Measurements from ENCODE around the gene NTN4. TPM values are rescaled to one million over a fixed set of nuclear protein-coding genes. Genes with fewer than 3 reads are reported as not detected.

NTN4 gene
- total RNA-seq, 1 donor from 2014 or later, result not detected

DNA sequence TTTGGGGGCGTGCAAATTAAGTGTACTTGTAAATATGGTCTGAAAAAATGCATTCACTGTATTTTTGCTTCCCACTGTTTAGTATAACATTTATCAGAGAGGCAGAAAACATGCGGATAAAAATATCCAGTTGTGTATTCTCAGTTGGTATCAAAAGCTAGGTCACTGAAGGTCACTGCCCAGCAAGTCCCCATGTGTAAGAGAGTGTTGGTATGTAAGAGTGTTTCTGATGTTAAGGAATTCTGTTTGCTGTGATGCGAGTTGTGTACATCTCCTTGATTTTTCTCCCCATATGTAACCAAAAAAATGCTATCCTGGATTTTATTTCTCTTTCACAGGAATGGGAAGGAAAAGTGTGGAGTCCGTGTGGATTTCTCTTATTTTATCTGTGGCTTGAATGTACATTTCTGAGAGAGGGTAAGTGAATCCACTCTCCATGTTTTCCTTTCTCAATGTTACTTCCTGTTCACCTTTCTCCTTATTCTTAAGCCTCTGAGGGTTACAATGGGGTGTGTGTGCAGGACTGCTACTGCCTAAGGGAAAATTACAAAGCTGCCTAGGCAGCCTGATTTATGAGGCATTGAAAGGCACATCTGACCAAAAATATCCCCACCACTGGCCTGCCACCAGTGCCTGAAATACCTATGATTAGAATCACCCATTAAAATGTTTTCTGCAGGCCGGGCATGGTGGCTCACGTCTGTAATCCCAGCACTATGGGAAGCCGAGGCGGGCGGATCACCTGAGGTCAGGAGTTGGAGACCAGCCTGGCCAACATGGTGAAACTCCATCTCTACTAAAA is 141.4 kb downstream of the NTN4 start:
- Mint-ChIP-seq H3K27me3 (ENCODE audit: low read depth) (no peaks in the 10 kb centered on the region), H3K4me1 (ENCODE audit: low read depth) (no peaks in the 10 kb centered on the region), H3K9me3 (peaks cover under 1% of the 10 kb centered on the region), H3K4me3 (ENCODE audit: low read depth) (no peak overlapping the region), H3K36me3 (ENCODE audit: low read depth) (no peaks in the 10 kb centered on the region), H3K27ac (no peak overlapping the region)
- intact Hi-C loops (cut with micrococcal nuclease), result no loop called here
- no peak for DNase-seq (ENCODE audit: low spot score)

GRCh38 chr12:95646781-95647190 is 143.8 kb downstream of the NTN4 start:
- intact Hi-C loops (cut with micrococcal nuclease), result no loop called here
- Mint-ChIP-seq H3K36me3 (ENCODE audit: low read depth) (no peaks in the 10 kb centered on the region), H3K27ac (no peak overlapping the region), H3K4me1 (ENCODE audit: low read depth) (no peaks in the 10 kb centered on the region), H3K4me3 (ENCODE audit: low read depth) (no peak overlapping the region), H3K27me3 (ENCODE audit: low read depth) (no peaks in the 10 kb centered on the region), H3K9me3 (no peaks in the 10 kb centered on the region)
- no peak for DNase-seq (ENCODE audit: low spot score)

- H3K4me1 Mint-ChIP-seq (ENCODE audit: low read depth), result no peaks in the 10 kb centered on the region
- no peaks in the 10 kb centered on the region for H3K9me3 Mint-ChIP-seq
- no peaks in the 10 kb centered on the region for H3K27me3 Mint-ChIP-seq (ENCODE audit: low read depth)
- intact Hi-C loops (cut with micrococcal nuclease), result no loop called here
- H3K4me3 Mint-ChIP-seq (ENCODE audit: low read depth), result no peak overlapping the region
- H3K36me3 Mint-ChIP-seq (ENCODE audit: low read depth), result no peaks in the 10 kb centered on the region
- no peak for DNase-seq (ENCODE audit: low spot score)
- H3K27ac Mint-ChIP-seq, result no peak overlapping the region
Observed at GRCh38 chr12:95643256-95643655, 147.3 kb downstream of the NTN4 start.

DNA sequence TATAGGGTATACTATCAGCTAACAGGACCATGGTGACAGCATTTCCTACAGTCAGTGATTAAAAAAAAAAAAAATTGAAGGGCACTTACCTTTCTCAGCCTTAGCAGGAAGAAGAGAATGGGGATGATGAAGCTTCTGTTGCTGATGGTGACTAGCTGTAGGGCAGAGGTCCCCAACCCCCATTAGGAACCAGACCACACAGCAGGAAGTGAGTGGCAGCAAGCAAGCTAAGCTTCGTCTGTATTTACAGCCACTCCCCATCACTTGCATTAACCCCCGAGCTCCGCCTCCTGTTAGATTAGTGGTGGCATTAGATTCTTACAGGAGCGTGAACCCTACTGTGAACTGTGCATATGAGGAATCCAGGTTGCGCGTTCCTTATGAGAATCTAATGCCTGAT is 148.0 kb downstream of the NTN4 start:
- Mint-ChIP-seq H3K27ac (no peak overlapping the region), H3K36me3 (ENCODE audit: low read depth) (no peaks in the 10 kb centered on the region), H3K4me1 (ENCODE audit: low read depth) (no peaks in the 10 kb centered on the region), H3K27me3 (ENCODE audit: low read depth) (no peaks in the 10 kb centered on the region), H3K4me3 (ENCODE audit: low read depth) (no peak overlapping the region), H3K9me3 (no peaks in the 10 kb centered on the region)
- no peak for DNase-seq (ENCODE audit: low spot score)
- intact Hi-C loops (cut with micrococcal nuclease), result no loop called here

- no peak for DNase-seq (ENCODE audit: low spot score)
- no peaks in the 10 kb centered on the region for H3K27me3 Mint-ChIP-seq (ENCODE audit: low read depth)
- H3K36me3 Mint-ChIP-seq (ENCODE audit: low read depth), result no peaks in the 10 kb centered on the region
- H3K4me3 Mint-ChIP-seq (ENCODE audit: low read depth), result no peak overlapping the region
- H3K4me1 Mint-ChIP-seq (ENCODE audit: low read depth), result no peaks in the 10 kb centered on the region
- intact Hi-C loops (cut with micrococcal nuclease), result no loop called here
- no peak overlapping the region for H3K27ac Mint-ChIP-seq
- H3K9me3 Mint-ChIP-seq, result no peaks in the 10 kb centered on the region
Observed at GRCh38 chr12:95641299-95641952, 149.1 kb downstream of the NTN4 start.

- DNase-seq (ENCODE audit: low spot score), result no peak
- H3K4me1 Mint-ChIP-seq (ENCODE audit: low read depth), result no peaks in the 10 kb centered on the region
- no peaks in the 10 kb centered on the region for H3K9me3 Mint-ChIP-seq
- H3K27me3 Mint-ChIP-seq (ENCODE audit: low read depth), result no peaks in the 10 kb centered on the region
- H3K36me3 Mint-ChIP-seq (ENCODE audit: low read depth), result no peaks in the 10 kb centered on the region
- no peak overlapping the region for H3K4me3 Mint-ChIP-seq (ENCODE audit: low read depth)
- intact Hi-C loops (cut with micrococcal nuclease), result no loop called here
- no peak overlapping the region for H3K27ac Mint-ChIP-seq
Observed at GRCh38 chr12:95640516-95640915, 150.0 kb downstream of the NTN4 start.

GRCh38 chr12:95637471-95638155 is 153.0 kb downstream of the NTN4 start:
- Mint-ChIP-seq H3K4me1 (ENCODE audit: low read depth) (no peaks in the 10 kb centered on the region), H3K36me3 (ENCODE audit: low read depth) (no peaks in the 10 kb centered on the region), H3K27ac (no peak overlapping the region), H3K4me3 (ENCODE audit: low read depth) (no peak overlapping the region), H3K9me3 (no peaks in the 10 kb centered on the region), H3K27me3 (ENCODE audit: low read depth) (no peaks in the 10 kb centered on the region)
- intact Hi-C loops (cut with micrococcal nuclease), result no loop called here
- DNase-seq (ENCODE audit: low spot score), result no peak

DNA sequence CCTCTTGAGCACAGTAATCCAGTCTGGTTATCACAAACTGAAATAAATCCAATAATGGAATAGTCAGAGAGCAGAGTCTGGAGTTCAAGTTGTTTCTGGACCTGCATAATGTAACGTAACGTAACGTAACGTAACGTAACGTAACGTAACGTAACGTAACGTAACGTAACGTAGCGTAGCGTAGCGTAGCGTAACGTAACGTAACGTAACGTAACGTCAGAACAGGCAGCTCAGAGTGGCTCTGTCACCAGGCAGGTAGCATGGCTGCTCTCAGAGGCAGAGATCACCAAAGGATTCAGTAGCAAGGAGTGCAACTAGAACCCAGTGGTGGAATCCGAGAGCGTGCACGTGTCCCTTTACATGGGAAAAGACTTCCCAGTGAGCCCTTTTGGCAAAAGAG is 153.6 kb downstream of the NTN4 start:
- Mint-ChIP-seq H3K4me3 (ENCODE audit: low read depth) (no peak overlapping the region), H3K27ac (no peak overlapping the region), H3K36me3 (ENCODE audit: low read depth) (no peaks in the 10 kb centered on the region), H3K4me1 (ENCODE audit: low read depth) (no peaks in the 10 kb centered on the region), H3K27me3 (ENCODE audit: low read depth) (no peaks in the 10 kb centered on the region), H3K9me3 (no peaks in the 10 kb centered on the region)
- intact Hi-C loops (cut with micrococcal nuclease), result no loop called here
- DNase-seq (ENCODE audit: low spot score), result no peak

DNA sequence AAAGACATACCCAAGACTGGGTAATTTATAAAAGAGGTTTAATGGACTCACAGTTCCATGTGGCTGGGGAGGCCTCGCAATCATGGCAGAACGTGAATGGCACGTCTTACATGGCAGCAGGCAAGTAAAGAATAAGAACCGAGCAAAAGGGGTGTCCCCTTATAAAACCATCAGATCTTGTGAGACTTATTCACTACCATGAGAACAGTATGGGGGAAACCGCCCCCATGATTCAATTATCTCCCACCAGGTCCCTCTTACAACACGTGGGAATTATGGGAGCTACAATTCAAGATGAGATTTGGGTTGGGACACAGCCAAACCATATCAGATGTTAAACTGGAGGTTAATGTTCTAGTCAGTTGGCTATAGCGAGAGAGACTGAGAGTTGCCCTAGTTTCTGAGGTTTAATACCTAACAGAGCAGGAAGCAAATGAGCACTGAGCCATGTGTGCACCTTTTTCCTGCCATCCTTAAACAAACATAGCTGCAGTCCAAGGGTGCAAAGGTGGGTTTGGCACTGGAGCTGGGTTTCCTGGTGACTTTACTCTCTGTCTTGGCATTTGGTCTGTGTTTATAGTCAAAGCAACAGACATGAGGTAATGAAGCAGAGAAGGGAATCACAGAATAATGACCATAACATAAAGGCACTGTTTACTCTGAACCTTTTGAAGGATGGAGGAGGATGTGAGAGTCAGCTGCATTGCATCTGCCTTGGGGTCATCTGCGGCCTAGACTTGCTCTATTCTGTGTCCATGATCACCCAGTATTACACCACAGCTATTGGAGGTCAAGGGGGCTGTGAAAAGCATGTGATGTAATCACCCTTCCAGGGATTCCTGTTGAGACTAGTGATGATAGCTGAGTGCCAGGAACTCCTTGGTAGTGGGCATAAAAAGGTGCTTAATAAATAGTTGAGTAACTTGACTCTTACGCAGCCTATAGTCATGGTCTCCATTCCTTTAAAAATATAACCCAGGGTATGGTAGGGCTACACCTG is 155.6 kb downstream of the NTN4 start:
- intact Hi-C loops (cut with micrococcal nuclease), result no loop called here
- H3K36me3 Mint-ChIP-seq (ENCODE audit: low read depth), result no peaks in the 10 kb centered on the region
- no peak overlapping the region for H3K4me3 Mint-ChIP-seq (ENCODE audit: low read depth)
- no peak for DNase-seq (ENCODE audit: low spot score)
- no peaks in the 10 kb centered on the region for H3K9me3 Mint-ChIP-seq
- H3K4me1 Mint-ChIP-seq (ENCODE audit: low read depth), result no peaks in the 10 kb centered on the region
- no peak overlapping the region for H3K27ac Mint-ChIP-seq
- H3K27me3 Mint-ChIP-seq (ENCODE audit: low read depth), result no peaks in the 10 kb centered on the region

DNA sequence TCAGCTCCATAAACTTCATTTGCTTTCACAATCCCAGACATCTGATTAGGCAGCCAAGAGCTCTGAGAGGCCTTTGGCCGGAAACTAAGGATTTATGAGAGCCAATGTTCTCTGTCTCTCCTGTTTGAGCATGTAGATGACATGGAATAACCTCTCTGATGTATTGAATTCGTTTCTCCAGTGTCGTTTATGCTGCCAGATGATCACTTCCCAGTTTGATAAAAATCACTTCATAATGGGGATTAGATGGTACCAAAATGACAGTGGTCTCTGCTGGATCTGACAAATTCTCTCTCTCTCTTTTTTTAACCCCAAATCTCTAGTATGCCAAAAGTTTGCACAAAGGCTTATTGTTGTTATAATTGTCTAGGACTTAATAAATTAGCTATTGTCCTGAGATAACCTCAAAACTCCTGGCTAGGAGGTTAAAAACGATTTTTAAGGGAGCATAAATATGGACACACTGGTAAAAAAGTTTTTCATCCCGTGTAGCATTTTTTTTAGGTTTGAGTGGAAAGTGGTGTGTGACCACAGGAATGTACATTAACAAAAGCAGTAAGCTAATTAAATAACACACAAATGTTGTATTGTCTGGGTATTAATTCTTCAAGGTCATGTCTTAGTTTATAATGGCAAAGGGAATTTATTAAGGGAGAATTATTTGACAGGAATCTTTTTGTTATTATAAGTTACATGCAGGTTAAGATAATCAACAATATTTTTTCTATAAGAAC is 156.7 kb downstream of the NTN4 start:
- Mint-ChIP-seq H3K27ac (no peak overlapping the region), H3K4me1 (ENCODE audit: low read depth) (no peaks in the 10 kb centered on the region), H3K36me3 (ENCODE audit: low read depth) (no peaks in the 10 kb centered on the region), H3K4me3 (ENCODE audit: low read depth) (no peak overlapping the region), H3K27me3 (ENCODE audit: low read depth) (no peaks in the 10 kb centered on the region), H3K9me3 (no peaks in the 10 kb centered on the region)
- intact Hi-C loops (cut with micrococcal nuclease), result no loop called here
- no peak for DNase-seq (ENCODE audit: low spot score)

- no peak for DNase-seq (ENCODE audit: low spot score)
- Mint-ChIP-seq H3K27ac (no peak overlapping the region), H3K9me3 (no peaks in the 10 kb centered on the region), H3K4me3 (ENCODE audit: low read depth) (no peak overlapping the region), H3K36me3 (ENCODE audit: low read depth) (no peaks in the 10 kb centered on the region), H3K4me1 (ENCODE audit: low read depth) (no peaks in the 10 kb centered on the region), H3K27me3 (ENCODE audit: low read depth) (no peaks in the 10 kb centered on the region)
- intact Hi-C loops (cut with micrococcal nuclease), result no loop called here
Observed at GRCh38 chr12:95633049-95633731, 157.4 kb downstream of the NTN4 start.
